Ectodermal cell (in vitro differentiated cells): ENCODE results near the gene PLAGL2. TPM values are rescaled to one million over a fixed set of nuclear protein-coding genes. Genes with fewer than 3 reads are reported as not detected.
"Not testable (repeated sequence)": the region's sequence is repeated elsewhere in the genome, so short reads cannot be mapped to it uniquely, and the experiment has no call there.

ENCODE experiments used
- H3K27ac ChIP-seq: 2 replicates; pipeline ENCODE4 v1.7.0; 2013; ENCODE audit warnings: mild to moderate bottlenecking, low read depth, low read length; ENCODE audit not compliant: insufficient read depth, poor library complexity, severe bottlenecking
- H3K27me3 ChIP-seq: 2 replicates; pipeline ENCODE4 v1.7.0; 2013; ENCODE audit warnings: mild to moderate bottlenecking, low read length; ENCODE audit not compliant: insufficient read depth, control insufficient read depth, poor library complexity, severe bottlenecking
- H3K36me3 ChIP-seq: one replicate; pipeline ENCODE4 v1.7.0; 2013; ENCODE audit warnings: low read length; ENCODE audit not compliant: control insufficient read depth, insufficient read depth
- H3K4me1 ChIP-seq: one replicate; pipeline ENCODE4 v1.7.0; 2013; ENCODE audit warnings: low read length; ENCODE audit not compliant: control insufficient read depth, insufficient read depth
- H3K4me3 ChIP-seq: 2 replicates; pipeline ENCODE4 v1.7.0; 2013; ENCODE audit warnings: low read depth, low read length, control low read depth; ENCODE audit not compliant: insufficient read depth
- H3K9me3 ChIP-seq: 2 replicates; pipeline ENCODE4 v1.7.0; 2013; ENCODE audit warnings: mild to moderate bottlenecking, low read length, moderate library complexity; ENCODE audit not compliant: control insufficient read depth
- WGBS, 2 experiments: methylation state at CpG; one replicate each; pipeline ENCODE4 v1.1.7; 2013; ENCODE audit warnings: missing lambda C conversion rate in 2 of 2; 5-methylcytosine and 5-hydroxymethylcytosine counted together
- polyA plus RNA-seq, 4 experiments: library from polyadenylated mRNA; stranded (reverse); fragments of 50-300 nt; gene quantifications; one replicate each; pipeline ENCODE4 v1.2.3, GENCODE V29; 2013

The PLAGL2 gene, protein sequence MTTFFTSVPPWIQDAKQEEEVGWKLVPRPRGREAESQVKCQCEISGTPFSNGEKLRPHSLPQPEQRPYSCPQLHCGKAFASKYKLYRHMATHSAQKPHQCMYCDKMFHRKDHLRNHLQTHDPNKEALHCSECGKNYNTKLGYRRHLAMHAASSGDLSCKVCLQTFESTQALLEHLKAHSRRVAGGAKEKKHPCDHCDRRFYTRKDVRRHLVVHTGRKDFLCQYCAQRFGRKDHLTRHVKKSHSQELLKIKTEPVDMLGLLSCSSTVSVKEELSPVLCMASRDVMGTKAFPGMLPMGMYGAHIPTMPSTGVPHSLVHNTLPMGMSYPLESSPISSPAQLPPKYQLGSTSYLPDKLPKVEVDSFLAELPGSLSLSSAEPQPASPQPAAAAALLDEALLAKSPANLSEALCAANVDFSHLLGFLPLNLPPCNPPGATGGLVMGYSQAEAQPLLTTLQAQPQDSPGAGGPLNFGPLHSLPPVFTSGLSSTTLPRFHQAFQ
- 39.5 TPM for polyA plus RNA-seq (2013, experiment 1 of 4)
- 50.9 TPM for polyA plus RNA-seq (2013, experiment 2 of 4)
- 35.8 TPM for polyA plus RNA-seq (2013, experiment 3 of 4)
- 43.2 TPM for polyA plus RNA-seq (2013, experiment 4 of 4)

DNA sequence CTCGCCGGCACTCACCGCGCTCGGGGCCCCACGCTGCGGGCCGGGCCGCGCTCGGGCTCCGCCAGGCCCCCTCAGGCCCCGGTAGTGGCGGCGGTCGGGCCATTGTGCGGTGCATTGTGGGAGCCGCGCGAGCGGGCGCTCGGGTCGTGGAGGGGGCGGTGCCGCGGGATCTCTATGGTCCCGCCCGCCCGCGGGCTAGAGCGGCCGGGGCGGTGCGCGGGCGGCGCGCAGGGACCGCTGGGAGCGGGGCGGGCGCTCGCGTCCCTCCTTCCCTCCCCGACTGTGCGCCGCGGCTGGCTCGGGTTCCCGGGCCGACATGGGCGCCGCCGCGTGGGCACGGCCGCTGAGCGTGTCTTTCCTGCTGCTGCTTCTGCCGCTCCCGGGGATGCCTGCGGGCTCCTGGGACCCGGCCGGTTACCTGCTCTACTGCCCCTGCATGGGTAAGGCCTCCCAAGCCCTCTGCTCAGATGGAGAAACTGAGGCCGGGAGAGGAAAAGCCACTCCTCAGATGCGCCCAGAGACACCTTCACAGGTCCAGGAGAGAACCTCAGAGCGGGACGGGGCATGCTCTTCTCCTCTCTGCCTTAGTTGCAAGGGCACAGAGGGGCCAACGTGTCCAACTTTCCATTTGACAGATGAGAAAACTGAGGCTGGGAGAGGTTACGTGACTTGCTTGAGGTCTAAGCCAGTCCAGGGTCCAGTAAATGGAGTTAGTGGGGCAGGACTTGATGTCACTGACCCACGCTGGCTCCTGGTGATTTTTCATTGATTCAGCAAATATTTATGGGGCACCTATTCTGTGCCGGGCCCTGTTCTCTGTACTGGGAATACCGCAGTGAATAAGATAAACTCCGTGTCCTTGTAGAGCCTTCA lies at the start of gene PLAGL2, which contains the start of gene POFUT1:
PLAGL2 (minus strand) TSS at position 118 of the 873 bp plus-strand sequence. CDS start 5,565 bp downstream, outside the sequence.
POFUT1 (plus strand) TSS at position 255 of the 873 bp plus-strand sequence; CDS start at position 317, 62 bp downstream.
- H3K4me1 ChIP-seq: peaks cover 33% of the 10 kb centered on the region
- H3K27ac ChIP-seq: peak within 1 kb of the TSS; percentile 56
- peak within 1 kb of the TSS; percentile 74 for H3K4me3 ChIP-seq
- H3K36me3 ChIP-seq: no peaks in the 10 kb centered on the region
- 2% methylated on average over 74 of the region's 74 CpGs for WGBS, 2 experiments
- no peaks in the 10 kb centered on the region for H3K9me3 ChIP-seq
- H3K27me3 ChIP-seq: no peaks in the 10 kb centered on the region

DNA sequence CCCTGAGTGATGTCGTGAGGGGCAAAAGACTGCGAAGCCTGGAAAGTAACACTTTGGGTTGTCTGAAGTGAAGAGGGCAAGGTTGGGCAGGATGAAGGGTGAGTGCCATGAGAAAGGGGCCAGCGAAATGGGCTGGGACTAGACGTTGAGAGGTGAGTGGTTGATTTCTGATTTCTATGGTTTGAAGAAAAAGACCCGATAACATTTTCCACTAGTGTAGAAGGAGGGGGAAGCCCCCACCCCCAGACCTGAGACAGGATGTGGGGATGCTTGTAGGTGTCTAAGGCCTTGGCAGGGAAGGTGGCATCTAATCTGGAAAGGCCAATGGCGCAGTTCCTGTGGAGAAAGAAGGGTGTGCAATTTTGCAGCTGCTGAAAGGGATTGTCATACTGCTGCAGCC lies 44.6 kb upstream of the PLAGL2 start:
- no peaks in the 10 kb centered on the region for H3K27me3 ChIP-seq
- H3K36me3 ChIP-seq: no peaks in the 10 kb centered on the region
- 91 to 93% methylated on average over 6 of the region's 6 CpGs for whole genome bisulfite sequencing, 2 experiments
- H3K27ac ChIP-seq: no peak overlapping the region
- no peaks in the 10 kb centered on the region for H3K4me1 ChIP-seq
- no peak overlapping the region for H3K4me3 ChIP-seq
- no peaks in the 10 kb centered on the region for H3K9me3 ChIP-seq

DNA sequence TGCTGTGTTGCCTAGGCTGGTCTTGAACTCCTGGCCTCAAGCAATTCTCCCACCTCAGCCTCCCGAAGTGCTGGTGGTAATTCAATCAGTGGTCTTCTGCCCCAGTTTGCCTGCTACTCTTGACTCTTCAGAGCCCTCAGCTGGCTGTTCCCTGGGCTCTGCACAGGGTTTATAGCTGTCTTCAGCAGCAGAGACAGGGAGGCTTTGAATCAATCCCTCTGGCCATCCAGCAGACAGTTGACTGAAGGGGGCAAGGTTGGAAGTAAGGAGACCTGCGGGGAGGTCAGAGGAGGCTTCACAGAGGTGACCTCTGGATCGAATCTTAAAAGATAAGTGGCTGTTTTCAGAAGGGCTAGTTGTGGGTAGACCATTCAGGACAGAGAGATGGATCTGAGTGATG lies 43.9 kb upstream of the PLAGL2 start:
- Histone ChIP-seq H3K9me3 (no peaks in the 10 kb centered on the region), H3K4me1 (no peaks in the 10 kb centered on the region), H3K27me3 (no peaks in the 10 kb centered on the region), H3K27ac (no peak overlapping the region), H3K36me3 (no peaks in the 10 kb centered on the region), H3K4me3 (no peak overlapping the region)
- WGBS, 2 experiments: 84 to 85% methylated on average over 3 of the region's 3 CpGs

DNA sequence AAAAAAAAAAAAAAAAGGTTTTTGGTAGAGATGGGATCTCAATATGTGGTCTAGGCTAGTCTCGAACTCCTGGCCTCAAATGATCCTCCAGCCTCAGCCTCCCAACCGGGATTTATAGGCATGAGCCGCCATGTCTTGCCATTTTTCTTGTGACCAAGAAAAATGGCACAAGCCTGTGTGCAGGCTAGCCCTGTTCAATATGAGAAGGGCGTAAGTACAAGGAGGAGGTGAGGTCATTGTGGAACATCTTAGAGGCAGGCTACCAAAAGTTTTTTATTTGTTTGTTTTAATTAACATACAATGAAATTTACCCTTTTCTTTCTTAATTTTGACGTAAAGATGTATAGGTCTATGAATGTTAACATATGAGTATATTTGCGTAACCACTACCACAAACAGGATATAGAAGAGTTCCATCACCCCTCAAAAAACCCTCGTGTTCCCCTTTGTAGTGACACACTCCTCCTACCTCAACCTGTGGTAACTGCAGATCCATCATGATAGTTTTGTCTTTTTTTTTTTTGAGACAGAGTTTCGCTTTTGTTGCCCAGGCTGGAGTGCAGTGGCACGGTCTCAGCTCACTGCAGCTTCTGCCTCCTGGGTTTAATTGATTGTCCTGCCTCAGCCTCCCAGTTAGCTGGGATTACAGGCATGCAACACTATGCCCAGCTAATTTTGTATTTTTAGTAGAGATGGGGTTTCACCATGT lies 41.6 kb upstream of the PLAGL2 start:
- Histone ChIP-seq H3K27ac (no peak overlapping the region), H3K9me3 (no peaks in the 10 kb centered on the region), H3K4me3 (no peak overlapping the region), H3K4me1 (no peaks in the 10 kb centered on the region), H3K27me3 (no peaks in the 10 kb centered on the region), H3K36me3 (no peaks in the 10 kb centered on the region)
- 91 to 93% methylated on average over 7 to 8 of the region's 9 CpGs for WGBS, 2 experiments

DNA sequence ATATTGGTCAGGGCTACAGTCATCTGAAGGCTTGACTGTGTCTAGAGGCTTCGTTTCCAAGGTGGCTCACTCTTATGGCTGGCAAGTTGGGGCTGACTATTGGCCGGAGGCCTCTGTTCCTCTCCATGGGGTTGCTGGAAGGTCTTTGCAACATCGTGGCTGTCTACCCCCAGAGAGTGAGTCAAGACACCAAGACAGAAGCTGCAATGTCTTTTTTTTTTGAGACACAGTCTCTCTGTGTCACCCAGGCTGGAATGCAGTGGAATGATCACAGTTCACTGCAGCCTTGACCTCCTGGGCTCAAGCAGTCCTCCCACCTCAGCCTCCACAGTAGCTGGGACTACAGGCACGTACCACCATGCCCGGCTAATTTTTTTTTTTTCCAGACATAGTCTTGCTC lies 40.5 kb upstream of the PLAGL2 start:
- no peaks in the 10 kb centered on the region for H3K36me3 ChIP-seq
- no peaks in the 10 kb centered on the region for H3K9me3 ChIP-seq
- H3K27ac ChIP-seq: no peak overlapping the region
- no peaks in the 10 kb centered on the region for H3K27me3 ChIP-seq
- no peaks in the 10 kb centered on the region for H3K4me1 ChIP-seq
- WGBS, 2 experiments: 88 to 94% methylated on average over 5 of the region's 5 CpGs
- no peak overlapping the region for H3K4me3 ChIP-seq

DNA sequence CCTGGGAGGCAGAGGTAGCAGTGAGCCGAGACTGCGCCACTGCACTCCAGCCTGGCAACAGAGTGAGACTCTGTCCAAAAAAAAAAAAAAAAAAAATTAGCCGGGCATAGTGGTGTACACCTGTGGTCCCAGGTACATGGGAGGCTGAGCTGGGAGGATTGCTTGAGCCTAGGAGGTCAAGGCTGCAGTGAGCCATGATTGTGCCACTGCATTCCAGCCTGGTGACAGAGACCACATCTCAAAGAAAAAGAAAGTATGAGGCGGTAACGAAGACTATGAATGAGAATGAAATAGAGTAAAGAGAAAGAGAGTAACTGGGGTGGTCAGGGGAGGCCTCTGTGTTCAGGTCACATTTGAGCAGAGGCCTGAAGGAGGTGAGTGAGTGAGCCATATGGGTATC lies 38.7 kb upstream of the PLAGL2 start:
- H3K9me3 ChIP-seq, H3K27me3 ChIP-seq, H3K27ac ChIP-seq, H3K36me3 ChIP-seq, H3K4me1 ChIP-seq, H3K4me3 ChIP-seq: not testable (repeated sequence)
- 87 to 92% methylated on average over 5 of the region's 5 CpGs for WGBS, 2 experiments

DNA sequence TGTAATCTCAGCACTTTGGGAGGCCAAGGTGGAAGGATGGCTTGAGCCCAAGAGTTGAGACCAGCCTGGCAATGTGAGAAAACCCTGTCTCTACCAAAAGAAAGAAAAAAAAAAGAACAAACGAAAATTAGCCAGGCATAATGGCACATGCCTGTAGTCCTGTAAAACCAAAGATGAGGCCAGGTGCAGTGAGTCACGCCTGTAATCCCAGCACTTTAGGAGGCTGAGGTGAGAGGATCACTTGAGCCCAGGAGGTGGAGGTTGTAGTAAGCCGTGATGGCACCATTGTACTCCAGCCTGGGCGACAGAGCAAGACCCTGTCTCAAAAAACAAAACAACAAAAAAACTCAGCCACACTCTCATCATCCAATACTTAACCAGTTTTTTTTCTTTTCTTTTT lies 37.4 kb upstream of the PLAGL2 start:
- H3K4me1 ChIP-seq: peaks cover 6% of the 10 kb centered on the region
- 90 to 95% methylated on average over 4 of the region's 4 CpGs for WGBS, 2 experiments
- H3K27ac ChIP-seq: no peak overlapping the region
- H3K4me3 ChIP-seq: no peak overlapping the region
- H3K36me3 ChIP-seq: no peaks in the 10 kb centered on the region
- no peaks in the 10 kb centered on the region for H3K27me3 ChIP-seq
- H3K9me3 ChIP-seq: no peaks in the 10 kb centered on the region

DNA sequence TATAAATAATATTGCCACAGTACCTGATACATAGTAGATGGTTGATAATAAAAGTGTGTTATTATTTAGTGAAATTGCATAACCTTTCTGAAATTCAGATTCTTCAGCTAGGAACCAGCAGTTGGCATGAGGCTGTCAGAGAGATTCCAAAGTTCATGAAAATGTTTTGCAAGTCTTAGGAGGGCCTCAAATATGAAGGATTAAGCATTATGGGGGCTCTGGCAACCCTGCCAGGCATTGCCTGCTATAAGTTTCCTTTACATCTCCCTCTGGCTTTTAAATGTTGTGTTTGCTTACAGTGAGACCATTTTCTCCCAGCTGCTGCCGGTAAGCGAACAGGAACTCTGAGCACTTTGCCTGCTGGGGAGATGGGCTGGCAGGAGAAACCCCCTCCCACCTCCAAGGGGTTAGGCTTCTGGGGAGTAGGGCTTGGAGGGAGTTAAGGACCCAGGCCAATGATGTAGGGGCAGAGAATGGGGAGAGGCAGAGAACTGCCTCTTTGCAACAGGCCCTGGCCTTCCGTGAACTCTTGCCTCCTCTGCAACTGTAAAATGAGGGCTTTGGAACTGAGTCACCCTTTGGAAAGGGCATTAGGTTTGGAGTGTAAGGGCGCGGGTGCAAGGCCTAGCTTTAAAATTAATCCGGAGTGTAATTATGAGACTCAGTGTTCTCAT lies 36.7 kb upstream of the PLAGL2 start:
- 89 to 93% methylated on average over 6 of the region's 6 CpGs for WGBS, 2 experiments
- Histone ChIP-seq H3K4me3 (no peak overlapping the region), H3K27me3 (no peaks in the 10 kb centered on the region), H3K27ac (no peak overlapping the region), H3K36me3 (no peaks in the 10 kb centered on the region), H3K9me3 (no peaks in the 10 kb centered on the region), H3K4me1 (peaks cover 6% of the 10 kb centered on the region)

DNA sequence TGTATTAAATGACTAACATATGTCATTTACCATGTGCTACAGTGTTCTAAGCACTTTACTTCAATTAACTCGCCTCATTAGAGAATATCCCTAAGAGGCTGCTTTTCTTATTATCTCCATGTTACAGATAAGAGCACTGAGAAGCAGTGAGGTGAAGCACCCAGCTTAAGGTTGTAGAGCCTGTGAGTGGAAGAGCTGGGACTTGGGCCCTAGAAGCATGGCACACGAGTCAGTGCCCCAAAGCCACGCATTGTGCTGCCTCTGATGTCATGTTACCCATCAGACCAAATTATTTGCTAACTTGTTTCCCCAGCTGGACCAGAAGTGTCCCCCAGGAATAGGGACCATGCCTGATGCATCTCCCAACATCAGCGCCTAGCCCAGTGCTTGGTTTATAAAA lies 34.3 kb upstream of the PLAGL2 start:
- H3K27me3 ChIP-seq: no peaks in the 10 kb centered on the region
- WGBS, 2 experiments: 93 to 96% methylated on average over 4 of the region's 4 CpGs
- peaks cover 6% of the 10 kb centered on the region for H3K4me1 ChIP-seq
- H3K27ac ChIP-seq: no peak overlapping the region
- no peak overlapping the region for H3K4me3 ChIP-seq
- no peaks in the 10 kb centered on the region for H3K9me3 ChIP-seq
- no peaks in the 10 kb centered on the region for H3K36me3 ChIP-seq
